Measurements from ENCODE around the gene TMEM52B. TPM values are rescaled to one million over a fixed set of nuclear protein-coding genes. Genes with fewer than 3 reads are reported as not detected.
"Not testable (repeated sequence)": the region's sequence is repeated elsewhere in the genome, so short reads cannot be mapped to it uniquely, and the experiment has no call there.

The TMEM52B gene
- total RNA-seq, 1 donor from 2014 or later: not detected

- Mint-ChIP-seq H3K27me3 (ENCODE audit: unreplicated experiment) (peaks cover 10% of the 10 kb centered on the region), H3K27ac (ENCODE audit: unreplicated experiment) (no peak overlapping the region), H3K4me3 (ENCODE audit: unreplicated experiment) (no peak overlapping the region), H3K4me1 (ENCODE audit: unreplicated experiment) (no peaks in the 10 kb centered on the region), H3K36me3 (ENCODE audit: unreplicated experiment) (no peaks in the 10 kb centered on the region), H3K9me3 (ENCODE audit: unreplicated experiment) (no peaks in the 10 kb centered on the region)
- TF ChIP-seq, protein P1, sequence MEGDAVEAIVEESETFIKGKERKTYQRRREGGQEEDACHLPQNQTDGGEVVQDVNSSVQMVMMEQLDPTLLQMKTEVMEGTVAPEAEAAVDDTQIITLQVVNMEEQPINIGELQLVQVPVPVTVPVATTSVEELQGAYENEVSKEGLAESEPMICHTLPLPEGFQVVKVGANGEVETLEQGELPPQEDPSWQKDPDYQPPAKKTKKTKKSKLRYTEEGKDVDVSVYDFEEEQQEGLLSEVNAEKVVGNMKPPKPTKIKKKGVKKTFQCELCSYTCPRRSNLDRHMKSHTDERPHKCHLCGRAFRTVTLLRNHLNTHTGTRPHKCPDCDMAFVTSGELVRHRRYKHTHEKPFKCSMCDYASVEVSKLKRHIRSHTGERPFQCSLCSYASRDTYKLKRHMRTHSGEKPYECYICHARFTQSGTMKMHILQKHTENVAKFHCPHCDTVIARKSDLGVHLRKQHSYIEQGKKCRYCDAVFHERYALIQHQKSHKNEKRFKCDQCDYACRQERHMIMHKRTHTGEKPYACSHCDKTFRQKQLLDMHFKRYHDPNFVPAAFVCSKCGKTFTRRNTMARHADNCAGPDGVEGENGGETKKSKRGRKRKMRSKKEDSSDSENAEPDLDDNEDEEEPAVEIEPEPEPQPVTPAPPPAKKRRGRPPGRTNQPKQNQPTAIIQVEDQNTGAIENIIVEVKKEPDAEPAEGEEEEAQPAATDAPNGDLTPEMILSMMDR (IDR thresholded peaks at IDR 0.05): no peak
- no peak for DNase-seq (ENCODE audit: extremely low spot score, unreplicated experiment)
Observed at GRCh38 chr12:10197879-10198278, 19.0 kb downstream of the TMEM52B start.

DNA sequence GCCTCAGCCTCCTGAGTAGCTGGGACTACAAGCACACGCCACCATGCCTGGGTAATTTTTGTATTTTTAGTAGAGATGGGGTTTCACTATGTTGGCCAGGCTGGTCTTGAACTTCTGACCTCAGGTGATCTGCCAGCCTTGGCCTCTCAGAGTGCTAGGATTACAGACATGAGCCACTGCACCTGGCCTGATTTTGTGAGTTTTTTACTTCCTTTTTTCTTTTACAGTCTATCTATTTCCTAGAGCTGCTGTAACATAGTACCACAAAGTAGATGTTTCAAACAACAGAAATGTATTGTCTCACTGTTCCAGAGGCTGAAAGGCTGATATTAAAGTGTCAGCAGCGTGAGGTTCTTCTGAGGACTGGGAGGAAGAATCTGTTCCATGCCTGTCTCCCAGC, 25.7 kb downstream of the TMEM52B start:
- DNase-seq (ENCODE audit: extremely low spot score, unreplicated experiment); H3K27ac Mint-ChIP-seq (ENCODE audit: unreplicated experiment); H3K9me3 Mint-ChIP-seq (ENCODE audit: unreplicated experiment); H3K4me3 Mint-ChIP-seq (ENCODE audit: unreplicated experiment); H3K27me3 Mint-ChIP-seq (ENCODE audit: unreplicated experiment); H3K36me3 Mint-ChIP-seq (ENCODE audit: unreplicated experiment); H3K4me1 Mint-ChIP-seq (ENCODE audit: unreplicated experiment): not testable (repeated sequence)

DNA sequence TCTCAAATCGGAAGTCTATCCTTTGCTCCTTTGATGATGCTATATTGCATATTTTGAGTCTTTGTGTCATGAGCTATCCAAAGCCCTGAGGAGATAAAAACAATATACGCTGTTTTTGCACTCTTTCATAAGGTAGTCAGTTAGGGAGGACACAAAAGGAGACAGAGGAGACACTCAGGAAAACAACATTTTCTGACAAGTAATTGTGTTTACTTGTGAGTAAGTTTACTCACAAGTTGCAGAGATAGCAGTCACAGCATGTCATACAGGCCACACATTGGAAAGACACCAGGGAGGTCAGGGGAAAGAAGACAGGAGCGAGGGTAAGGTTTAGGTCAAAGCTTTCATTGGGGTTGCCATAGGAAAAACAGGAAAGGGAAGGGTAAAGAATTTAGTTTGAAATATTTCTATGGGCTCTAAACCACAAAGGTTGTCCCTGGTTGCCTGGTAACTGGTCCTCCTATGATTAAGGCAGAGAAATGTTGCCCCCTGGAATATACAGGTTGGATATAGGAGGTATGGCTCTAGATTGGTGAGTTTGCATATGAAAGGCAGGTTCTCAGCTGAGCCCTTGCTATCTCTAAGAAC, 26.5 kb downstream of the TMEM52B start:
- Mint-ChIP-seq H3K27ac (ENCODE audit: unreplicated experiment) (no peak overlapping the region), H3K4me3 (ENCODE audit: unreplicated experiment) (no peak overlapping the region), H3K36me3 (ENCODE audit: unreplicated experiment) (no peaks in the 10 kb centered on the region), H3K4me1 (ENCODE audit: unreplicated experiment) (peaks cover 6% of the 10 kb centered on the region), H3K9me3 (ENCODE audit: unreplicated experiment) (no peaks in the 10 kb centered on the region), H3K27me3 (ENCODE audit: unreplicated experiment) (peaks cover 2% of the 10 kb centered on the region)
- no peak for DNase-seq (ENCODE audit: extremely low spot score, unreplicated experiment)
- TF ChIP-seq, protein P1 (IDR thresholded peaks at IDR 0.05): no peak

DNA sequence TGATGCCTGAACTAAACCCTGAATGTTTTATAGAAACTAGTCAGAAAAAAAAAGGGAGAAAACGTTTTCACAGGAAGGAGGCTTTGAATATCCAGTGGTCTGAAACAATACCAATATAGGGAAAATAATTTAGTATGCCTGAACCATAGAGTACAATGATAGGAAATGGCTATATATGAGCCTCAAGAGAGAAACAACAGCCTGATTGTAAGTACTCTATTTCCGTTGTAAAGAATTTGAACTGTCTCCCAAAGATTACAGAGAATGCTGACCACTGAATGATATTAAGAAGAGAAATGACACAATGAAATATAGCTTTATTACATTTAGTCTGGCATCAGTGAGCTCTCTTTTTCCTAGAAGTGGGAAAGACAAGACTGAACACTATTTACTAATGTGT, 28.3 kb downstream of the TMEM52B start:
- Mint-ChIP-seq H3K27me3 (ENCODE audit: unreplicated experiment) (peaks cover 2% of the 10 kb centered on the region), H3K9me3 (ENCODE audit: unreplicated experiment) (no peaks in the 10 kb centered on the region), H3K4me3 (ENCODE audit: unreplicated experiment) (no peak overlapping the region), H3K4me1 (ENCODE audit: unreplicated experiment) (peaks cover 10% of the 10 kb centered on the region), H3K27ac (ENCODE audit: unreplicated experiment) (no peak overlapping the region), H3K36me3 (ENCODE audit: unreplicated experiment) (no peaks in the 10 kb centered on the region)
- TF ChIP-seq, protein P1 (IDR thresholded peaks at IDR 0.05): no peak
- DNase-seq (ENCODE audit: extremely low spot score, unreplicated experiment): no peak

DNA sequence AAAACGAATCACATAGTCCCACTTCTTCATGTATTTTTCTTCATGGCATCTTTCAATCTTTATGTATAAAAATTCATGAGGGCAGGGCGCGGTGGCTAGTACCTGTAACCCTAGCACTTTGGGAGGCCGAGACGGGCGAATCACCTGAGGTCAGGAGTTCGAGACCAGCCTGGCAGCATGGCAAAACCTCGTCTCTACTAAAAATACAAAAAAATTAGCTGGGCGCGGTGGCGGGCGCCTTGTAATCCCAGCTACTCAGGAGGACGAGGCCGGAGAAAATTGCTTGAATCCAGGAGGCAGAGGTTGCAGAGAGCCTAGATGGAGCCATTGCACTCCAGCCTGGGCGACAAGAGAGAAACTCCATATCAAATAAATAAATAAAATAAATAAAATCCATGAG, 31.4 kb downstream of the TMEM52B start:
- Mint-ChIP-seq H3K27me3 (ENCODE audit: unreplicated experiment) (no peaks in the 10 kb centered on the region), H3K27ac (ENCODE audit: unreplicated experiment) (no peak overlapping the region), H3K9me3 (ENCODE audit: unreplicated experiment) (no peaks in the 10 kb centered on the region), H3K4me3 (ENCODE audit: unreplicated experiment) (no peak overlapping the region), H3K36me3 (ENCODE audit: unreplicated experiment) (no peaks in the 10 kb centered on the region), H3K4me1 (ENCODE audit: unreplicated experiment) (peaks cover 15% of the 10 kb centered on the region)
- DNase-seq (ENCODE audit: extremely low spot score, unreplicated experiment): no peak
- TF ChIP-seq, protein P1 (IDR thresholded peaks at IDR 0.05): no peak

Measured in osteocyte (in vitro differentiated cells).